Dermis blood vessel endothelial cell (primary cell): ENCODE results near the gene SMARCAL1. TPM values are rescaled to one million over a fixed set of nuclear protein-coding genes. Genes with fewer than 3 reads are reported as not detected.
"Not testable (repeated sequence)": the region's sequence is repeated elsewhere in the genome, so short reads cannot be mapped to it uniquely, and the experiment has no call there.

ENCODE experiments used
- DNase-seq: peaks from one replicate; pipeline ENCODE4 v3.0.0; 2010
- total RNA-seq: library from RNA; depleted of rRNA; stranded (reverse); fragments of >200 nt; gene quantifications from 2 replicates; pipeline ENCODE4 v1.2.3, GENCODE V29; 2014

Gene SMARCAL1
- total RNA-seq: 18.5 and 21.5 TPM in 2 replicates

GRCh38 chr2:216412022-216412999 lies at the start of gene SMARCAL1:
Gene SMARCAL1 (plus strand): TSS chr2:216412484. CDS start chr2:216414705, 2,221 bp downstream.
- peak; percentile 99 for DNase-seq

GRCh38 chr2:216362730-216363129 lies 49.6 kb upstream of the SMARCAL1 start:
- DNase-seq: peak; percentile 57

GRCh38 chr2:216363221-216363620 lies 49.1 kb upstream of the SMARCAL1 start:
- no peak for DNase-seq

- no peak for DNase-seq
Observed at GRCh38 chr2:216365518-216365917, 46.8 kb upstream of the SMARCAL1 start.

- peak; percentile 26 for DNase-seq
Observed at GRCh38 chr2:216366777-216367471, 45.4 kb upstream of the SMARCAL1 start.

- DNase-seq: no peak
Observed at GRCh38 chr2:216369821-216370220, 42.5 kb upstream of the SMARCAL1 start.

- DNase-seq: peak; percentile 38
Observed at GRCh38 chr2:216370961-216371712, 41.1 kb upstream of the SMARCAL1 start.

GRCh38 chr2:216371721-216372702 lies 40.3 kb upstream of the SMARCAL1 start, which contains the start of gene MARCHF4:
Gene MARCHF4 (minus strand): TSS chr2:216372483. CDS start chr2:216370260, 2,223 bp downstream.
- DNase-seq: peak; percentile 92

- DNase-seq: peak; percentile 84
Observed at GRCh38 chr2:216372761-216373291, 39.5 kb upstream of the SMARCAL1 start.

GRCh38 chr2:216373896-216374295 lies 38.4 kb upstream of the SMARCAL1 start:
- DNase-seq: no peak

- DNase-seq: no peak
Observed at GRCh38 chr2:216375286-216375685, 37.0 kb upstream of the SMARCAL1 start.

- DNase-seq: no peak
Observed at GRCh38 chr2:216379977-216380376, 32.3 kb upstream of the SMARCAL1 start.

- not testable (repeated sequence) for DNase-seq
Observed at GRCh38 chr2:216384409-216384808, 27.9 kb upstream of the SMARCAL1 start.

GRCh38 chr2:216385478-216385877 lies 26.8 kb upstream of the SMARCAL1 start:
- DNase-seq: no peak

- DNase-seq: no peak
Observed at GRCh38 chr2:216387262-216387661, 25.0 kb upstream of the SMARCAL1 start.

- DNase-seq: no peak
Observed at GRCh38 chr2:216388046-216388884, 24.0 kb upstream of the SMARCAL1 start.

GRCh38 chr2:216389570-216389969 lies 22.7 kb upstream of the SMARCAL1 start:
- DNase-seq: no peak

GRCh38 chr2:216391401-216391800 lies 20.9 kb upstream of the SMARCAL1 start:
- DNase-seq: peak; percentile 60

- DNase-seq: no peak
Observed at GRCh38 chr2:216392018-216392562, 20.2 kb upstream of the SMARCAL1 start.
